GM12873 (cell line): ENCODE data around the gene VGLL2.

Experiments used
- CTCF ChIP-seq: IDR thresholded peaks from 2 replicates; pipeline ENCODE4 v1.5.1; 2012; ENCODE audit warnings: low read depth, mild to moderate bottlenecking, moderate library complexity, low read length, control low read depth; ENCODE audit not compliant: insufficient read depth; ENCODE audit errors: missing control alignments

The VGLL2 gene

GRCh38 chr6:117232196-117232595 is 33.2 kb upstream of the VGLL2 start:
- TF ChIP-seq CTCF: no peak

GRCh38 chr6:117233145-117233544 is 32.2 kb upstream of the VGLL2 start:
- no peak for TF ChIP-seq CTCF

GRCh38 chr6:117237561-117237960 is 27.8 kb upstream of the VGLL2 start:
- TF ChIP-seq CTCF: no peak

- no peak for TF ChIP-seq CTCF
Observed at GRCh38 chr6:117253785-117254184, 11.6 kb upstream of the VGLL2 start.

GRCh38 chr6:117262799-117263198 is 2.6 kb upstream of the VGLL2 start:
- TF ChIP-seq CTCF: no peak

- no peak for TF ChIP-seq CTCF
Observed at GRCh38 chr6:117263353-117263927, 1.9 kb upstream of the VGLL2 start.

GRCh38 chr6:117264369-117264691 is 1.0 kb upstream of the VGLL2 start:
- no peak for TF ChIP-seq CTCF

GRCh38 chr6:117264692-117265409 is 507 bp upstream of the VGLL2 start:
- TF ChIP-seq CTCF: no peak
